ENCODE results near the gene PPP2R5B. TPM values are rescaled to one million over a fixed set of nuclear protein-coding genes. Genes with fewer than 3 reads are reported as not detected.
A peak's percentile ranks its signal among the peaks of the same experiment; 100 is the strongest.

PPP2R5B gene
- total RNA-seq, 1 experiment from 2014 or later: 14.0 TPM

DNA sequence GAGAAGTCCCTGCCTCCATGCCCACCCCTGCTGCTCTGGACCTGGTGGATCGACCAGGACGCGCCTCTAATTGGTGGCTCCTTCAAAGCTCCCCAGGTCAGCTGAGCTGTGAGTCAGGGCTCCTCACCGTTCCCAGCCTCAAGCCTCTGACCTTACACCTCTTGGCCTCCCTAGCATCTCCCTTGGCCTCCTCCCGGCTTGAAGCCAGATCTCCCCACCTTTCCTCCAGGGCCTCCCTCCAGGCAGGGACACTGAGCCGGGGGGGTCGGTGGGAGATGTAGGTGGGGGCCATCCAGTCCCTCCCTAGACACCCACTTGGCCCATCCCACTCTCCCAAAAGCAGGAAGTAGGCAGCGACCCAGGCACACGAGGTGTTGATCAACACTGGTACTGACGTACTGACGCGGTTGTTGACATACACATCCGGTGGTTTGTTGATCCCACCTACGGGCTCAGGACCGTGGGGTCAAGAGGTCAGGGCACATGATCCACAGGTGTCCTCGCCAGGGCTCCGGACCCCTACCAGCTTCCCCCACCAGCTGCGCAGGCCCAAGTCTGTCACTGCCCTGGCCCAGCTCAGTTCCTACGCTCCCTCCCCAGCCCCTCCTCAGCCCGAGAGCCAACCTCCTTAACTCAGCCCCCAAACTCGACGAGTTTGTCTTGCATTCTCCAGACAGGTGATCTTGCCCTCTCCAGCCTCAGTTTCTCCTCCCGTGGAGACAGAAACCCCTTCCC, 8.3 kb upstream of the PPP2R5B start:
- Histone ChIP-seq H3K27me3 (ENCODE audit: control insufficient read depth, insufficient read depth, low read length) (no peaks in the 10 kb centered on the region), H3K4me3 (ENCODE audit: low read depth in 2 of 2, low read length in 2 of 2) (peak overlapping the region; percentile 90 to 97), H3K9me3 (ENCODE audit: control insufficient read depth, insufficient read depth, low read depth, low read length) (no peaks in the 10 kb centered on the region), H3K4me1 (ENCODE audit: control insufficient read depth, insufficient read depth, low read length) (peaks cover 19% of the 10 kb centered on the region), H3K27ac (ENCODE audit: low read length) (peak overlapping the region; percentile 87), H3K36me3 (ENCODE audit: control insufficient read depth, insufficient read depth, low read length) (peaks cover 3% of the 10 kb centered on the region; the same call in 1 of the 2 replicates)
- ChIA-PET CTCF (interaction anchor here (0.9 to 1.0 kb wide), 3 partner anchors 28 to 81 kb away, joined by 3 to 10 read pairs (median 4); partner anchors contain the start of gene BATF2), POLR2A (interaction anchor here (0.6 kb wide), 2 partner anchors 42 to 55 kb away, joined by 3 to 5 read pairs; no protein-coding TSS in a partner anchor)
- ATAC-seq (peak; percentile 29; the same call in 1 of the 2 replicates), DNase-seq (ENCODE audit: low read depth, low spot score) (peak; percentile 51)
- intact Hi-C loops (cut with micrococcal nuclease; ENCODE audit: unreplicated experiment) (no loop called here), in situ Hi-C loops (cut with HindIII; ENCODE audit: low pct_unique_long_range_greater_than_20kb, low sequenced_read_pairs) (no loop called here)
- BruUV-seq (replicated peaks): no TSS peak
- TF ChIP-seq, protein P1, sequence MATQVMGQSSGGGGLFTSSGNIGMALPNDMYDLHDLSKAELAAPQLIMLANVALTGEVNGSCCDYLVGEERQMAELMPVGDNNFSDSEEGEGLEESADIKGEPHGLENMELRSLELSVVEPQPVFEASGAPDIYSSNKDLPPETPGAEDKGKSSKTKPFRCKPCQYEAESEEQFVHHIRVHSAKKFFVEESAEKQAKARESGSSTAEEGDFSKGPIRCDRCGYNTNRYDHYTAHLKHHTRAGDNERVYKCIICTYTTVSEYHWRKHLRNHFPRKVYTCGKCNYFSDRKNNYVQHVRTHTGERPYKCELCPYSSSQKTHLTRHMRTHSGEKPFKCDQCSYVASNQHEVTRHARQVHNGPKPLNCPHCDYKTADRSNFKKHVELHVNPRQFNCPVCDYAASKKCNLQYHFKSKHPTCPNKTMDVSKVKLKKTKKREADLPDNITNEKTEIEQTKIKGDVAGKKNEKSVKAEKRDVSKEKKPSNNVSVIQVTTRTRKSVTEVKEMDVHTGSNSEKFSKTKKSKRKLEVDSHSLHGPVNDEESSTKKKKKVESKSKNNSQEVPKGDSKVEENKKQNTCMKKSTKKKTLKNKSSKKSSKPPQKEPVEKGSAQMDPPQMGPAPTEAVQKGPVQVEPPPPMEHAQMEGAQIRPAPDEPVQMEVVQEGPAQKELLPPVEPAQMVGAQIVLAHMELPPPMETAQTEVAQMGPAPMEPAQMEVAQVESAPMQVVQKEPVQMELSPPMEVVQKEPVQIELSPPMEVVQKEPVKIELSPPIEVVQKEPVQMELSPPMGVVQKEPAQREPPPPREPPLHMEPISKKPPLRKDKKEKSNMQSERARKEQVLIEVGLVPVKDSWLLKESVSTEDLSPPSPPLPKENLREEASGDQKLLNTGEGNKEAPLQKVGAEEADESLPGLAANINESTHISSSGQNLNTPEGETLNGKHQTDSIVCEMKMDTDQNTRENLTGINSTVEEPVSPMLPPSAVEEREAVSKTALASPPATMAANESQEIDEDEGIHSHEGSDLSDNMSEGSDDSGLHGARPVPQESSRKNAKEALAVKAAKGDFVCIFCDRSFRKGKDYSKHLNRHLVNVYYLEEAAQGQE (IDR thresholded peaks at IDR 0.05; ENCODE audit: insufficient read depth in 1 of 2, low read depth in 2 of 2, low read length in 1 of 2): no peak
- TF ChIP-seq SIN3A (IDR thresholded peaks at IDR 0.05; ENCODE audit: borderline replicate concordance, insufficient read depth, low read depth, low read length) (peak; percentile 98; the same call in 1 of the 2 replicates), TCF7L2 (IDR thresholded peaks at IDR 0.05; ENCODE audit: low read depth, low read length) (no peak)
- TF ChIP-seq, protein P2, sequence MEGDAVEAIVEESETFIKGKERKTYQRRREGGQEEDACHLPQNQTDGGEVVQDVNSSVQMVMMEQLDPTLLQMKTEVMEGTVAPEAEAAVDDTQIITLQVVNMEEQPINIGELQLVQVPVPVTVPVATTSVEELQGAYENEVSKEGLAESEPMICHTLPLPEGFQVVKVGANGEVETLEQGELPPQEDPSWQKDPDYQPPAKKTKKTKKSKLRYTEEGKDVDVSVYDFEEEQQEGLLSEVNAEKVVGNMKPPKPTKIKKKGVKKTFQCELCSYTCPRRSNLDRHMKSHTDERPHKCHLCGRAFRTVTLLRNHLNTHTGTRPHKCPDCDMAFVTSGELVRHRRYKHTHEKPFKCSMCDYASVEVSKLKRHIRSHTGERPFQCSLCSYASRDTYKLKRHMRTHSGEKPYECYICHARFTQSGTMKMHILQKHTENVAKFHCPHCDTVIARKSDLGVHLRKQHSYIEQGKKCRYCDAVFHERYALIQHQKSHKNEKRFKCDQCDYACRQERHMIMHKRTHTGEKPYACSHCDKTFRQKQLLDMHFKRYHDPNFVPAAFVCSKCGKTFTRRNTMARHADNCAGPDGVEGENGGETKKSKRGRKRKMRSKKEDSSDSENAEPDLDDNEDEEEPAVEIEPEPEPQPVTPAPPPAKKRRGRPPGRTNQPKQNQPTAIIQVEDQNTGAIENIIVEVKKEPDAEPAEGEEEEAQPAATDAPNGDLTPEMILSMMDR (IDR thresholded peaks at IDR 0.05): no peak

DNA sequence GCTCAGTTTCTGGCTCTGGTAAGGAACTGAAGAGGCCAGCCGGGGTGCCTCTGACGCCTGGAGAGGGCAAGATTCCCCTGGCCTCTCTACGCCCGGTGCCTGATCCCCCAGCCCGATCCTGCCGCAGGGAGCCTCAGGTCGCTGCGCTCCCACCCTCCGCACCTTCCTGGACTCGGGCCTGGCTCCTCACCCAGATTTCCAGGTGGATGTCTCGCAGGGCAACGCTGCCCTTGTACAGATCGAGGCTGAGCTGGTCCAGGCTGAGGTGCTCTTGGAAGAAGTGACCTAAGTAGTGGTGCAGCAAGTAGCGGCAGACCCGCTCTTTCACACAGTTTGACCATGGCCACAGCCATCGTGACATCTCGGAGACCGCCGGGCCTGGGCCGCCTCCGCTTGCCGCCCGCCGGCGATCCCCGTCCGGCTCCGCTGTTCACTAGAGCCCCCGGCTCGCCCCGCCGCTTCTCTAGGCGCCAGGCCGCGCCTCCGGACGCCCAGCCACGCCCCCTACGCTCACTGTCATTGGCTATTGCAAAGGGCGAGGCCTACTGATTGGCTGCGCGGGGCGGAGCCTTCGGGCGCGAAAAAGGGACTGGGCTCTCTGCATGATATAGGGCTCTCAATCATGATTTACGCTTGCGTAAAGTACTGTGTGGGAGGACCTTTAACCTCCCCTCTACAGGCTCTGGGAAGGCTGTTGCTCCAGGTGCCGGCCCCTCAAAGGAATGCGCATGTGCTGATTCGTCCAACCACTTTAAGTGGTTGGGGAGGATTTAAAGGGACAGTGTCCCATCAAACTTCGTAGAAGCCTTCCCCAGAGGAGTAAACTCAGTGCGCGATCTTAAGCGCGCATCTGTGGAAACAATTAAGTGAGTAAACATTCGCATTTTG, 7.5 kb upstream of the PPP2R5B start, which contains the start of gene ATG2A:
ATG2A (minus strand) TSS at position 435 of the 888 bp plus-strand sequence; CDS start at position 361, 74 bp downstream.
- POLR2A ChIA-PET: no interaction called here
- in situ Hi-C loops (cut with HindIII; ENCODE audit: low pct_unique_long_range_greater_than_20kb, low sequenced_read_pairs): no loop called here
- Histone ChIP-seq H3K36me3 (ENCODE audit: control insufficient read depth, insufficient read depth, low read length) (no peaks in the 10 kb centered on the region; the same call in 1 of the 2 replicates), H3K27me3 (ENCODE audit: control insufficient read depth, insufficient read depth, low read length) (no peaks in the 10 kb centered on the region), H3K4me1 (ENCODE audit: control insufficient read depth, insufficient read depth, low read length) (peaks cover 19% of the 10 kb centered on the region), H3K4me3 (ENCODE audit: low read depth in 2 of 2, low read length in 2 of 2) (peak within 1 kb of the TSS; percentile 90 to 97), H3K27ac (ENCODE audit: low read length) (peak within 1 kb of the TSS; percentile 97), H3K9me3 (ENCODE audit: control insufficient read depth, insufficient read depth, low read depth, low read length) (no peaks in the 10 kb centered on the region)
- DNase-seq (ENCODE audit: low read depth, low spot score) (peak; percentile 99), ATAC-seq (peak; percentile 98)
- TF ChIP-seq POLR2AphosphoS5 (IDR thresholded peaks at IDR 0.05; ENCODE audit: low read depth, low read length): peak; percentile 74
- peak; percentile 98 for TF ChIP-seq TCF7L2 (IDR thresholded peaks at IDR 0.05; ENCODE audit: low read depth, low read length)
- TF ChIP-seq, protein P2 (IDR thresholded peaks at IDR 0.05): no peak
- TF ChIP-seq SIN3A (IDR thresholded peaks at IDR 0.05; ENCODE audit: borderline replicate concordance, insufficient read depth, low read depth, low read length): peak; percentile 92; the same call in 1 of the 2 replicates
- TF ChIP-seq, protein P1 (IDR thresholded peaks at IDR 0.05; ENCODE audit: insufficient read depth in 1 of 2, low read depth in 2 of 2, low read length in 1 of 2): no peak
- intact Hi-C loops (cut with micrococcal nuclease; ENCODE audit: unreplicated experiment): no loop called here
- CTCF ChIA-PET: interaction anchor here (0.6 to 0.9 kb wide), 2 partner anchors 29 to 154 kb away, joined by 4 to 7 read pairs; no protein-coding TSS in a partner anchor
- BruUV-seq (replicated peaks): no TSS peak

All from Panc1 (cell line).